ENCODE results near the gene HOXD12. TPM values are rescaled to one million over a fixed set of nuclear protein-coding genes. Genes with fewer than 3 reads are reported as not detected.

HOXD12 gene
- total RNA-seq, 2 experiments from 2014 or later: 0.25 TPM; not detected in 1

DNA sequence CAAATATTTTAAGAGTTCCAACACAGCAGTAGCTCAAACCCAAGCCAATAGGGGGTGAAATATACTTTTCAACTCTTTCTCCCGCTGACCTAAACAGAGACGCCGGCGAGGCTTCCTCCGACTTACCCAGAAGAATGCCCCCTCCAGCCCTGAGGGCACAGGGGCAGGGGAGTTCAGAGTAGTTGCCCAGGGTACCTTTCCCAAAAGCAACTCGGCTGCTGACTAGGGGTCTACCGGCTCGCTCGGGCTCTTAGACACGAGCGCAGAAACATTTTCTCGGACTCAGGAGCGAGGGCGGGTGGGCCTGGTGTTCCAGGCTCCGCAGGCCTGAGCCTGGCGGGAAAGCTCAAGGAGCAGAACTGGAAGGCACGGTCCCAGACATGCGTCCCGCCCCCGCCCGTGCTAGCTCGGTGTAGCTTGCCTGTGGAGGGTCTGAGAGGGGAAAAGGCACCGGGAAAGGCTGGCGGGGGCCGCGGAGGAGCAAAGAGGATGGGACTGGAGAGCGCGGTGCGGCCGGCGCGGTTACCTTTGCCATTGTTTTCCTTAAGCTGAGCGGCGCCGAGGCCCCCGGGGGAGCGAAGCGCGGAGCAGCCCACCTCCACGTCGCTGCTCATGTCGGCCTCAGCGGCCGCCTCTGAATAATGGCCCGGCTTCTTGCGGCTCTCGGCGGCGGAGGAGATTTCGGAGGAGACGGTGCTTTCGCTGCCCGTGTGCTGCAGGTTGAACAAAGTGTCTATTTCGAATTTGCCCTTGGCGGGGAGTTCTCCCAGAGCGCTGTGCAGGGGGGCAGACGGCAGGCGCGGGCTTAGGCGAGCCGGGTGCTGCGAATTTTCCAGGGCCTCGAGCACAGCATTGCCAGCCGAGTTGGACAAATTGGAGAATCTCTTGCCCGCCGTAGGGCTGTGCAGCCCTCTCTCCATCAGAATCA lies 16.5 kb upstream of the HOXD12 start:
- no peaks in the 10 kb centered on the region for H4K20me1 ChIP-seq (ENCODE audit: insufficient read depth, low read length)
- no peaks in the 10 kb centered on the region for H3K36me3 ChIP-seq (ENCODE audit: insufficient read depth, low read length)
- ChIA-PET CTCF (ENCODE audit: unreplicated experiment) (interaction anchor here (0.6 kb wide), 1 partner anchor 58 kb away, joined by 3 read pairs; no protein-coding TSS in a partner anchor), POLR2A (no interaction called here)
- intact Hi-C loops (cut with micrococcal nuclease; ENCODE audit: unreplicated experiment): no loop called here
- H3K9me3 ChIP-seq (ENCODE audit: low read length): no peaks in the 10 kb centered on the region
- H3K4me2 ChIP-seq (ENCODE audit: low read length): no peak overlapping the region
- BruUV-seq (replicated peaks): no TSS peak
- DNase-seq (ENCODE audit: low spot score): no peak
- H3K4me3 ChIP-seq (ENCODE audit: low read depth, low read length, poor library complexity, severe bottlenecking): no peak overlapping the region
- H3K4me1 ChIP-seq (ENCODE audit: insufficient read depth, low read length, poor library complexity, severe bottlenecking): no peaks in the 10 kb centered on the region
- TF ChIP-seq, protein P1, sequence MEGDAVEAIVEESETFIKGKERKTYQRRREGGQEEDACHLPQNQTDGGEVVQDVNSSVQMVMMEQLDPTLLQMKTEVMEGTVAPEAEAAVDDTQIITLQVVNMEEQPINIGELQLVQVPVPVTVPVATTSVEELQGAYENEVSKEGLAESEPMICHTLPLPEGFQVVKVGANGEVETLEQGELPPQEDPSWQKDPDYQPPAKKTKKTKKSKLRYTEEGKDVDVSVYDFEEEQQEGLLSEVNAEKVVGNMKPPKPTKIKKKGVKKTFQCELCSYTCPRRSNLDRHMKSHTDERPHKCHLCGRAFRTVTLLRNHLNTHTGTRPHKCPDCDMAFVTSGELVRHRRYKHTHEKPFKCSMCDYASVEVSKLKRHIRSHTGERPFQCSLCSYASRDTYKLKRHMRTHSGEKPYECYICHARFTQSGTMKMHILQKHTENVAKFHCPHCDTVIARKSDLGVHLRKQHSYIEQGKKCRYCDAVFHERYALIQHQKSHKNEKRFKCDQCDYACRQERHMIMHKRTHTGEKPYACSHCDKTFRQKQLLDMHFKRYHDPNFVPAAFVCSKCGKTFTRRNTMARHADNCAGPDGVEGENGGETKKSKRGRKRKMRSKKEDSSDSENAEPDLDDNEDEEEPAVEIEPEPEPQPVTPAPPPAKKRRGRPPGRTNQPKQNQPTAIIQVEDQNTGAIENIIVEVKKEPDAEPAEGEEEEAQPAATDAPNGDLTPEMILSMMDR (conservative IDR thresholded peaks at IDR 0.05; ENCODE audit: low read length): no peak
- no peak for TF ChIP-seq EZH2phosphoT487 (IDR thresholded peaks at IDR 0.05; ENCODE audit: borderline replicate concordance, low read depth, low read length)
- no peaks in the 10 kb centered on the region for H3K79me2 ChIP-seq (ENCODE audit: insufficient read depth, low read depth, low read length)
- no peaks in the 10 kb centered on the region for H3K9me2 ChIP-seq (ENCODE audit: insufficient read depth, low read length)
- no peak overlapping the region for H2AFZ ChIP-seq (ENCODE audit: low read length)
- no peak overlapping the region for H3K27ac ChIP-seq (ENCODE audit: low read depth, low read length, poor library complexity, severe bottlenecking)

DNA sequence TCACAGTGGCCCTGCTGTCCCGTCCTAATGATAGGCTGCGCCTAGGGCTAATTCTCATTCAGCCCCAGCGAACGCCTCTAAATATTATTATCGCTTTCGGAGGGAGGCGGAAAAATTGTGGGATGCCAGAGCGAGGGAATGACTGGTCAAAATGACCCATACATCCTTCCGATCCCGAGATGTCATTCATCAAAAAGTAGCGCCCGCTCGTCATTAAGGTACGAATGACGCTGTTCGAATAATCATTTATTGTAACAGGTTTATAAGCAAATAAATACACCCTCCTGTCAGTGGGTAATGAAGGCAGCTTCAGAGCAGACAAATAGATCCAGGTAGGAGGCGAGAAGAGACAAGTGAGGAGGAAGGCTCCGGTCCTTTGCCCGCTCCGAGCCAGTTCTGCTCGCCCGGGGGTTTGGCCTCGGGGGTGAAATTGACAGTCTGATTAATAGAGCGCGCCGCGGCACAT lies 15.8 kb upstream of the HOXD12 start, which contains the start of gene EVX2:
EVX2 (minus strand) TSS at position 167 of the 466 bp plus-strand sequence. CDS start 186 bp downstream, outside the sequence.
- TF ChIP-seq EZH2phosphoT487 (IDR thresholded peaks at IDR 0.05; ENCODE audit: borderline replicate concordance, low read depth, low read length): no peak
- TF ChIP-seq, protein P1 (conservative IDR thresholded peaks at IDR 0.05; ENCODE audit: low read length): no peak
- no peaks in the 10 kb centered on the region for H3K4me1 ChIP-seq (ENCODE audit: insufficient read depth, low read length, poor library complexity, severe bottlenecking)
- no peak within 1 kb of the TSS for H3K4me3 ChIP-seq (ENCODE audit: low read depth, low read length, poor library complexity, severe bottlenecking)
- no peaks in the 10 kb centered on the region for H4K20me1 ChIP-seq (ENCODE audit: insufficient read depth, low read length)
- intact Hi-C loops (cut with micrococcal nuclease; ENCODE audit: unreplicated experiment): no loop called here
- ChIA-PET CTCF (ENCODE audit: unreplicated experiment) (no interaction called here), POLR2A (no interaction called here)
- no peaks in the 10 kb centered on the region for H3K36me3 ChIP-seq (ENCODE audit: insufficient read depth, low read length)
- H2AFZ ChIP-seq (ENCODE audit: low read length): no peak within 1 kb of the TSS
- no peak for DNase-seq (ENCODE audit: low spot score)
- no peaks in the 10 kb centered on the region for H3K9me2 ChIP-seq (ENCODE audit: insufficient read depth, low read length)
- no peaks in the 10 kb centered on the region for H3K79me2 ChIP-seq (ENCODE audit: insufficient read depth, low read depth, low read length)
- no TSS peak for BruUV-seq (replicated peaks)
- H3K27ac ChIP-seq (ENCODE audit: low read depth, low read length, poor library complexity, severe bottlenecking): no peak within 1 kb of the TSS
- no peaks in the 10 kb centered on the region for H3K9me3 ChIP-seq (ENCODE audit: low read length)
- H3K4me2 ChIP-seq (ENCODE audit: low read length): no peak within 1 kb of the TSS

Data from OCI-LY7 (cell line).